Upper lobe of left lung (tissue), 6 donors: ENCODE results near the gene COQ10A. TPM values are rescaled to one million over a fixed set of nuclear protein-coding genes. Genes with fewer than 3 reads are reported as not detected.
A peak's percentile ranks its signal among the peaks of the same experiment; 100 is the strongest.
"Not testable (repeated sequence)": the region's sequence is repeated elsewhere in the genome, so short reads cannot be mapped to it uniquely, and the experiment has no call there.

Source experiments
- ATAC-seq, 2 donors: fragments of 200-7000 bp; cut with Tn5 transposase; one replicate each; pipeline ENCODE4 v1.9.1; 2022; ENCODE audit warnings: mild to moderate bottlenecking in 2 of 2, moderate library complexity in 2 of 2; ENCODE audit not compliant: low FRiP score in 2 of 2
- DNase-seq, 2 donors: peaks; one replicate each; pipeline ENCODE4 v3.0.0-alpha.2; 2019 to 2020
- H3K27ac ChIP-seq, 4 donors: fragments of 200-600 bp; sonication (generic); one replicate each; pipeline ENCODE4 v1.5.1; 2016 to 2019
- H3K27me3 ChIP-seq, 4 donors: fragments of 200-600 bp; sonication (generic); one replicate each; pipeline ENCODE4 v1.5.1; 2017 to 2019
- H3K36me3 ChIP-seq, 4 donors: fragments of 200-600 bp; sonication (generic); one replicate each; pipeline ENCODE4 v1.5.1; 2016 to 2019
- H3K4me1 ChIP-seq, 4 donors: fragments of 200-600 bp; sonication (generic); one replicate each; pipeline ENCODE4 v1.5.1; 2018 to 2019
- H3K4me3 ChIP-seq, 4 donors: fragments of 200-600 bp; sonication (generic); one replicate each; pipeline ENCODE4 v1.5.1; 2017 to 2019; ENCODE audit warnings: mild to moderate bottlenecking in 2 of 4, moderate library complexity in 1 of 4
- H3K9me3 ChIP-seq, 4 donors: fragments of 200-600 bp; sonication (generic); one replicate each; pipeline ENCODE4 v1.5.1; 2018 to 2019
- CTCF ChIP-seq, 6 experiments: fragments of 450-650 bp in 4 of 6; fragments of 200-600 bp in 2 of 6; sonication (generic) in 2 of 6; IDR thresholded peaks; one replicate each; pipeline ENCODE4 v1.5.1; 2016 to 2019; ENCODE audit warnings: antibody characterized with exemption in 6 of 6
- EP300 ChIP-seq, 4 donors: sonication (generic); formaldehyde crosslinking; IDR thresholded peaks; one replicate each; pipeline ENCODE4 v1.5.1; 2017; ENCODE audit warnings: antibody characterized with exemption in 4 of 4, control low read depth in 2 of 4
- POLR2A ChIP-seq, 4 donors: fragments of 450-650 bp; IDR thresholded peaks; one replicate each; pipeline ENCODE4 v1.5.1; 2016 to 2017; ENCODE audit warnings: antibody characterized with exemption in 4 of 4, mild to moderate bottlenecking in 2 of 4
- POLR2AphosphoS5 ChIP-seq, 2 donors: sonication (generic); formaldehyde crosslinking; IDR thresholded peaks; one replicate each; pipeline ENCODE4 v1.5.1; 2017; ENCODE audit warnings: antibody characterized with exemption in 2 of 2
- WGBS, 2 donors: methylation state at CpG; one replicate each; pipeline ENCODE4 v1.1.5; 2017 to 2018; 5-methylcytosine and 5-hydroxymethylcytosine counted together
- total RNA-seq, 6 donors: library from RNA; depleted of rRNA in 4 of 6; stranded (reverse); fragments of >200 nt in 4 of 6; gene quantifications; one replicate each; pipeline versions ENCODE4 v1.1.0 to v1.2.1, GENCODE V29; 2016 to 2021
- donor health status: DM: no; HTN: no; CAD: no; lungs with moderate emphysema.
- donor health status: DM: no; HTN: yes; CAD: no; lungs with severe emphysema.

The COQ10A gene
- total RNA-seq, 6 donors from 2014 or later = 12.8 to 26.3 (median 17.5) TPM

- H3K9me3 ChIP-seq = no peaks in the 10 kb centered on the region
- H3K4me3 ChIP-seq = no peak overlapping the region
- TF ChIP-seq EP300 (IDR thresholded peaks at IDR 0.05) (no peak), POLR2AphosphoS5 (IDR thresholded peaks at IDR 0.05) (no peak), POLR2A (IDR thresholded peaks at IDR 0.05) (no peak), CTCF (IDR thresholded peaks at IDR 0.05) (no peak)
- H3K4me1 ChIP-seq = peaks cover 0 to 11% (median 5%) of the 10 kb centered on the region in 4 donors
- no peaks in the 10 kb centered on the region for H3K27me3 ChIP-seq
- peaks cover 44 to 97% (median 86%) of the 10 kb centered on the region in 4 donors for H3K36me3 ChIP-seq
- H3K27ac ChIP-seq = no peak overlapping the region
- ATAC-seq (no peak), DNase-seq (peak in 1 of 2 donors; percentile 28)
Observed at GRCh38 chr12:56280849-56281248, 14.1 kb downstream of the COQ10A start.

DNA sequence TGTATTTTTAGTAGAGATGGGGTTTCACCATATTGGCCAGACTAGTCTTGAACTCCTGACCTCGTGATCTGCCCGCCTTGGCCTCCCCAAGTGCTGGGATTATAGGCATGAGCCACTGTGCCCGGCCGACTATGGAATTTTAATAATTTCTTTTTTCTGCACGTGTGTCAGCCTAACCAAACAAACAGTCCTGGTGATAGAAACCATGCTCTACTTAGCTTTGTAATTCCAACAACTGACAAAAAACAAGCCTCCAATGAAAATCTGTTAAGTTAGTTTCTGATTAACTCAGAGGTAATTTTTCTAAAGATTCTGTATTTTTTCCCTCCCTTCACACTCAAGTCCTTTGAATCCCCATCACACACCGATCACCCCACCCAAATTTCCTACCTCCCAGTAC lies 15.3 kb downstream of the COQ10A start:
- ATAC-seq (no peak), DNase-seq (no peak)
- TF ChIP-seq POLR2AphosphoS5 (IDR thresholded peaks at IDR 0.05) = no peak
- TF ChIP-seq POLR2A (IDR thresholded peaks at IDR 0.05) = no peak
- TF ChIP-seq EP300 (IDR thresholded peaks at IDR 0.05) = no peak
- TF ChIP-seq CTCF (IDR thresholded peaks at IDR 0.05) = no peak
- Histone ChIP-seq H3K27me3 (no peaks in the 10 kb centered on the region), H3K4me3 (no peak overlapping the region), H3K4me1 (peaks cover 7 to 22% (median 15%) of the 10 kb centered on the region in 4 donors), H3K36me3 (peaks cover 38 to 94% (median 76%) of the 10 kb centered on the region in 4 donors), H3K27ac (no peak overlapping the region), H3K9me3 (no peaks in the 10 kb centered on the region)
- 92 to 95% methylated on average over 6 of the region's 6 CpGs for WGBS, 2 donors

- no peak for TF ChIP-seq POLR2A (IDR thresholded peaks at IDR 0.05)
- no peak for TF ChIP-seq EP300 (IDR thresholded peaks at IDR 0.05)
- TF ChIP-seq POLR2AphosphoS5 (IDR thresholded peaks at IDR 0.05) = no peak
- no peak for TF ChIP-seq CTCF (IDR thresholded peaks at IDR 0.05)
- no peak overlapping the region for H3K4me3 ChIP-seq
- no peaks in the 10 kb centered on the region for H3K27me3 ChIP-seq
- DNase-seq = no peak
- peaks cover 7 to 27% (median 17%) of the 10 kb centered on the region in 4 donors for H3K4me1 ChIP-seq
- H3K36me3 ChIP-seq = peaks cover 38 to 89% (median 72%) of the 10 kb centered on the region in 4 donors
- H3K27ac ChIP-seq = no peak overlapping the region
- H3K9me3 ChIP-seq = no peaks in the 10 kb centered on the region
- WGBS, 2 donors = 97 to 98% methylated on average over 2 of the region's 2 CpGs
- no peak for ATAC-seq
Observed at GRCh38 chr12:56282579-56282978, 15.8 kb downstream of the COQ10A start.

DNA sequence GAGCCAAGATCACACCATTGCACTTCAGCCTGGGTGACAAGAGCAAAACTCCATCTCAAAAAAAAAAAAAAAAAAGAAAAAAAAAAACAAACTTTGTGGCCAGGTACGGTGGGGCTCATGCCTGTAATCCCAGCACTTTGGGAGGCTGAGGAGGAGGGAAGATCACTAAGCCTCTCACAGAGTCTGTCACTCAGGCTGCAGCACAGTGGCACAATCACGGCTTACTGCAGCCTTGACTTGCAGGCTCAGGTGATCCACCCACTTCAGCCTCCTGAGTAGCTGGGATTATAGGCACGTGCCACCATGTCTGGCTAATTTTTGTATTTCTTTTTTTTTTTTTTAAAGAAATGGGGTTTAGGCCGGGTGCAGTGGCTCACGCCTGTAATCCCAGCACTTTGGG lies 17.5 kb downstream of the COQ10A start:
- not testable (repeated sequence) for H3K27ac ChIP-seq, H3K27me3 ChIP-seq, H3K4me3 ChIP-seq, H3K9me3 ChIP-seq, ATAC-seq, DNase-seq
- peaks cover 11 to 42% (median 24%) of the 10 kb centered on the region in 4 donors for H3K4me1 ChIP-seq
- 90 to 91% methylated on average over 5 of the region's 5 CpGs for WGBS, 2 donors
- H3K36me3 ChIP-seq = peaks cover 28 to 72% (median 58%) of the 10 kb centered on the region in 4 donors

- DNase-seq (no peak), ATAC-seq (no peak)
- Histone ChIP-seq H3K4me1 (peaks cover 11 to 58% (median 25%) of the 10 kb centered on the region in 4 donors), H3K27ac (peak overlapping the region in 2 of 4 donors; percentile 23 to 64), H3K9me3 (no peaks in the 10 kb centered on the region), H3K36me3 (peaks cover 20 to 57% (median 46%) of the 10 kb centered on the region in 4 donors), H3K4me3 (no peak overlapping the region), H3K27me3 (no peaks in the 10 kb centered on the region)
- no peak for TF ChIP-seq EP300 (IDR thresholded peaks at IDR 0.05)
- no peak for TF ChIP-seq POLR2AphosphoS5 (IDR thresholded peaks at IDR 0.05)
- no peak for TF ChIP-seq POLR2A (IDR thresholded peaks at IDR 0.05)
- no peak for TF ChIP-seq CTCF (IDR thresholded peaks at IDR 0.05)
- 38 to 39% methylated on average over 4 of the region's 4 CpGs for WGBS, 2 donors
Observed at GRCh38 chr12:56286044-56286830, 19.5 kb downstream of the COQ10A start.
